ENCODE results near the gene SPATA20.

The SPATA20 gene

GRCh38 chr17:50575581-50576210 is 28.7 kb downstream of the SPATA20 start:
- Histone ChIP-seq H3K27me3 (ENCODE audit: insufficient read depth, low read length, poor library complexity) (no peaks in the 10 kb centered on the region), H3K79me1 (ENCODE audit: low read length) (no peaks in the 10 kb centered on the region), H3K36me3 (ENCODE audit: control insufficient read depth, insufficient read depth, low read length) (no peaks in the 10 kb centered on the region), H4K5ac (ENCODE audit: low read length) (no peak overlapping the region), H3K4ac (ENCODE audit: low read depth, low read length) (no peak overlapping the region), H2BK120ac (ENCODE audit: low read depth, low read length) (no peak overlapping the region), H3K9ac (ENCODE audit: low read length) (no peak overlapping the region), H2BK5ac (ENCODE audit: low read length) (no peak overlapping the region), H3K4me3 (ENCODE audit: low read length) (no peak overlapping the region), H3K56ac (ENCODE audit: low read length) (no peak overlapping the region), H3K4me1 (ENCODE audit: control insufficient read depth, low read depth, low read length) (no peaks in the 10 kb centered on the region), H2AK5ac (ENCODE audit: low read length) (no peak overlapping the region), H2BK15ac (replicated peaks; ENCODE audit: low read depth) (no peak overlapping the region), H3K18ac (ENCODE audit: low read length) (no peak overlapping the region), H3K79me2 (ENCODE audit: control insufficient read depth, insufficient read depth, low read length) (no peaks in the 10 kb centered on the region), H4K8ac (ENCODE audit: low read depth, low read length) (no peak overlapping the region), H3K4me2 (ENCODE audit: low read length) (no peak overlapping the region), H3K27ac (ENCODE audit: low read depth, low read length) (no peak overlapping the region), H3K23ac (ENCODE audit: low read length) (no peak overlapping the region)
- no CpG with 5 or more reads among the region's 33 CpGs for WGBS (ENCODE audit: extremely low coverage, insufficient coverage, low lambda C conversion rate)
- DNase-seq: no peak

- Histone ChIP-seq H4K5ac (ENCODE audit: low read length) (no peak overlapping the region), H3K23ac (ENCODE audit: low read length) (no peak overlapping the region), H3K56ac (ENCODE audit: low read length) (no peak overlapping the region), H2BK15ac (replicated peaks; ENCODE audit: low read depth) (no peak overlapping the region), H2AK5ac (ENCODE audit: low read length) (no peak overlapping the region), H2BK120ac (ENCODE audit: low read depth, low read length) (no peak overlapping the region), H3K9ac (ENCODE audit: low read length) (no peak overlapping the region), H3K4me3 (ENCODE audit: low read length) (no peak overlapping the region), H3K36me3 (ENCODE audit: control insufficient read depth, insufficient read depth, low read length) (no peaks in the 10 kb centered on the region), H3K79me2 (ENCODE audit: control insufficient read depth, insufficient read depth, low read length) (no peaks in the 10 kb centered on the region), H3K18ac (ENCODE audit: low read length) (no peak overlapping the region), H4K8ac (ENCODE audit: low read depth, low read length) (no peak overlapping the region), H3K4me1 (ENCODE audit: control insufficient read depth, low read depth, low read length) (no peaks in the 10 kb centered on the region), H3K4me2 (ENCODE audit: low read length) (no peak overlapping the region), H3K79me1 (ENCODE audit: low read length) (no peaks in the 10 kb centered on the region), H3K4ac (ENCODE audit: low read depth, low read length) (no peak overlapping the region), H2BK5ac (ENCODE audit: low read length) (no peak overlapping the region), H3K27ac (ENCODE audit: low read depth, low read length) (no peak overlapping the region), H3K27me3 (ENCODE audit: insufficient read depth, low read length, poor library complexity) (no peaks in the 10 kb centered on the region)
- DNase-seq: no peak
- WGBS (ENCODE audit: extremely low coverage, insufficient coverage, low lambda C conversion rate): no CpG with 5 or more reads among the region's 13 CpGs
Observed at GRCh38 chr17:50576864-50577263, 29.9 kb downstream of the SPATA20 start.

GRCh38 chr17:50577451-50577954 is 30.5 kb downstream of the SPATA20 start:
- no peaks in the 10 kb centered on the region for H3K27me3 ChIP-seq (ENCODE audit: insufficient read depth, low read length, poor library complexity)
- H4K8ac ChIP-seq (ENCODE audit: low read depth, low read length): no peak overlapping the region
- no peaks in the 10 kb centered on the region for H3K79me2 ChIP-seq (ENCODE audit: control insufficient read depth, insufficient read depth, low read length)
- no peak overlapping the region for H3K27ac ChIP-seq (ENCODE audit: low read depth, low read length)
- H3K23ac ChIP-seq (ENCODE audit: low read length): no peak overlapping the region
- no peaks in the 10 kb centered on the region for H3K36me3 ChIP-seq (ENCODE audit: control insufficient read depth, insufficient read depth, low read length)
- H3K9ac ChIP-seq (ENCODE audit: low read length): no peak overlapping the region
- H2BK5ac ChIP-seq (ENCODE audit: low read length): no peak overlapping the region
- H3K79me1 ChIP-seq (ENCODE audit: low read length): no peaks in the 10 kb centered on the region
- no peak overlapping the region for H3K18ac ChIP-seq (ENCODE audit: low read length)
- no peak overlapping the region for H3K4me3 ChIP-seq (ENCODE audit: low read length)
- no peak overlapping the region for H3K4ac ChIP-seq (ENCODE audit: low read depth, low read length)
- no peak for DNase-seq
- H2AK5ac ChIP-seq (ENCODE audit: low read length): no peak overlapping the region
- H3K4me1 ChIP-seq (ENCODE audit: control insufficient read depth, low read depth, low read length): no peaks in the 10 kb centered on the region
- no peak overlapping the region for H2BK120ac ChIP-seq (ENCODE audit: low read depth, low read length)
- H2BK15ac ChIP-seq (replicated peaks; ENCODE audit: low read depth): no peak overlapping the region
- no peak overlapping the region for H3K4me2 ChIP-seq (ENCODE audit: low read length)
- H3K56ac ChIP-seq (ENCODE audit: low read length): no peak overlapping the region
- no CpG with 5 or more reads among the region's 13 CpGs for WGBS (ENCODE audit: extremely low coverage, insufficient coverage, low lambda C conversion rate)
- no peak overlapping the region for H4K5ac ChIP-seq (ENCODE audit: low read length)

GRCh38 chr17:50578173-50578572 is 31.2 kb downstream of the SPATA20 start:
- no peak overlapping the region for H2AK5ac ChIP-seq (ENCODE audit: low read length)
- no peaks in the 10 kb centered on the region for H3K36me3 ChIP-seq (ENCODE audit: control insufficient read depth, insufficient read depth, low read length)
- H3K79me1 ChIP-seq (ENCODE audit: low read length): no peaks in the 10 kb centered on the region
- no peak overlapping the region for H3K27ac ChIP-seq (ENCODE audit: low read depth, low read length)
- no peaks in the 10 kb centered on the region for H3K4me1 ChIP-seq (ENCODE audit: control insufficient read depth, low read depth, low read length)
- no peak overlapping the region for H2BK15ac ChIP-seq (replicated peaks; ENCODE audit: low read depth)
- H3K27me3 ChIP-seq (ENCODE audit: insufficient read depth, low read length, poor library complexity): no peaks in the 10 kb centered on the region
- DNase-seq: no peak
- H3K4me2 ChIP-seq (ENCODE audit: low read length): no peak overlapping the region
- no peak overlapping the region for H3K4ac ChIP-seq (ENCODE audit: low read depth, low read length)
- WGBS (ENCODE audit: extremely low coverage, insufficient coverage, low lambda C conversion rate): no CpG with 5 or more reads among the region's 16 CpGs
- no peak overlapping the region for H3K9ac ChIP-seq (ENCODE audit: low read length)
- no peaks in the 10 kb centered on the region for H3K79me2 ChIP-seq (ENCODE audit: control insufficient read depth, insufficient read depth, low read length)
- no peak overlapping the region for H2BK120ac ChIP-seq (ENCODE audit: low read depth, low read length)
- no peak overlapping the region for H3K23ac ChIP-seq (ENCODE audit: low read length)
- H3K4me3 ChIP-seq (ENCODE audit: low read length): no peak overlapping the region
- H2BK5ac ChIP-seq (ENCODE audit: low read length): no peak overlapping the region
- no peak overlapping the region for H4K8ac ChIP-seq (ENCODE audit: low read depth, low read length)
- H3K56ac ChIP-seq (ENCODE audit: low read length): no peak overlapping the region
- no peak overlapping the region for H3K18ac ChIP-seq (ENCODE audit: low read length)
- no peak overlapping the region for H4K5ac ChIP-seq (ENCODE audit: low read length)

- Histone ChIP-seq H2BK5ac (ENCODE audit: low read length) (no peak overlapping the region), H4K8ac (ENCODE audit: low read depth, low read length) (no peak overlapping the region), H3K23ac (ENCODE audit: low read length) (no peak overlapping the region), H3K4ac (ENCODE audit: low read depth, low read length) (no peak overlapping the region), H2BK15ac (replicated peaks; ENCODE audit: low read depth) (no peak overlapping the region), H3K36me3 (ENCODE audit: control insufficient read depth, insufficient read depth, low read length) (no peaks in the 10 kb centered on the region), H3K79me2 (ENCODE audit: control insufficient read depth, insufficient read depth, low read length) (no peaks in the 10 kb centered on the region), H3K9ac (ENCODE audit: low read length) (no peak overlapping the region), H3K27me3 (ENCODE audit: insufficient read depth, low read length, poor library complexity) (no peaks in the 10 kb centered on the region), H3K4me1 (ENCODE audit: control insufficient read depth, low read depth, low read length) (no peaks in the 10 kb centered on the region), H3K4me3 (ENCODE audit: low read length) (no peak overlapping the region), H2AK5ac (ENCODE audit: low read length) (no peak overlapping the region), H3K56ac (ENCODE audit: low read length) (no peak overlapping the region), H3K27ac (ENCODE audit: low read depth, low read length) (no peak overlapping the region), H3K79me1 (ENCODE audit: low read length) (no peaks in the 10 kb centered on the region), H3K18ac (ENCODE audit: low read length) (no peak overlapping the region), H2BK120ac (ENCODE audit: low read depth, low read length) (no peak overlapping the region), H4K5ac (ENCODE audit: low read length) (no peak overlapping the region), H3K4me2 (ENCODE audit: low read length) (no peak overlapping the region)
- no CpG with 5 or more reads among the region's 7 CpGs for WGBS (ENCODE audit: extremely low coverage, insufficient coverage, low lambda C conversion rate)
- no peak for DNase-seq
Observed at GRCh38 chr17:50579399-50579798, 32.4 kb downstream of the SPATA20 start.

- Histone ChIP-seq H3K36me3 (ENCODE audit: control insufficient read depth, insufficient read depth, low read length) (no peaks in the 10 kb centered on the region), H2AK5ac (ENCODE audit: low read length) (no peak overlapping the region), H3K23ac (ENCODE audit: low read length) (no peak overlapping the region), H3K79me2 (ENCODE audit: control insufficient read depth, insufficient read depth, low read length) (no peaks in the 10 kb centered on the region), H3K4me3 (ENCODE audit: low read length) (no peak overlapping the region), H3K4me2 (ENCODE audit: low read length) (no peak overlapping the region), H3K27ac (ENCODE audit: low read depth, low read length) (no peak overlapping the region), H3K27me3 (ENCODE audit: insufficient read depth, low read length, poor library complexity) (no peaks in the 10 kb centered on the region), H4K5ac (ENCODE audit: low read length) (no peak overlapping the region), H4K8ac (ENCODE audit: low read depth, low read length) (no peak overlapping the region), H2BK120ac (ENCODE audit: low read depth, low read length) (no peak overlapping the region), H3K18ac (ENCODE audit: low read length) (no peak overlapping the region), H2BK15ac (replicated peaks; ENCODE audit: low read depth) (no peak overlapping the region), H3K4ac (ENCODE audit: low read depth, low read length) (no peak overlapping the region), H3K9ac (ENCODE audit: low read length) (no peak overlapping the region), H2BK5ac (ENCODE audit: low read length) (no peak overlapping the region), H3K56ac (ENCODE audit: low read length) (no peak overlapping the region), H3K79me1 (ENCODE audit: low read length) (no peaks in the 10 kb centered on the region), H3K4me1 (ENCODE audit: control insufficient read depth, low read depth, low read length) (no peaks in the 10 kb centered on the region)
- no peak for DNase-seq
- WGBS (ENCODE audit: extremely low coverage, insufficient coverage, low lambda C conversion rate): no CpG with 5 or more reads among the region's 9 CpGs
Observed at GRCh38 chr17:50580646-50581045, 33.7 kb downstream of the SPATA20 start.

Measured in mesendoderm (in vitro differentiated cells).